SK-N-SH (cell line): ENCODE measurements around the gene PMEPA1. TPM values are rescaled to one million over a fixed set of nuclear protein-coding genes. Genes with fewer than 3 reads are reported as not detected.

Source experiments
- CTCF ChIA-PET: fragments of 300-600, 350-600 bp; formaldehyde crosslinking; extraction: SDS; loops from one replicate; lab custom pipeline; 2021; lab: Yijun Ruan, JAX
- POLR2A ChIA-PET: fragments of 350-600 bp; sonication (Branson Sonifier 250); formaldehyde crosslinking; extraction: SDS; loops from one replicate; lab custom pipeline; 2020; ENCODE audit warnings: antibody characterized with exemption, inconsistent platforms; lab: Yijun Ruan, JAX
- DNase-seq: peaks from one replicate; pipeline ENCODE4 v3.0.0; 2012
- H2AFZ ChIP-seq: fragments of 200-600 bp; sonication (generic); 2 replicates; pipeline ENCODE4 v1.8.1; 2016; ENCODE audit warnings: antibody characterized with exemption, mild to moderate bottlenecking, low read depth
- H3F3A ChIP-seq: fragments of 200-600 bp; sonication (generic); replicated peaks from 2 replicates; pipeline ENCODE3; 2016; ENCODE audit warnings: antibody characterized with exemption, mild to moderate bottlenecking; ENCODE audit not compliant: insufficient read depth
- H3K27ac ChIP-seq, 2 experiments: fragments of 200-500 bp in 1 of 2; fragments of 200-600 bp in 1 of 2; sonication (Bioruptor generic) in 1 of 2; sonication (generic), shearing (Covaris generic) in 1 of 2; 2 replicates each; pipeline versions ENCODE4 v1.5.1 to v1.6.1; 2014 to 2016; ENCODE audit warnings: low read depth in 2 of 2, inconsistent platforms in 1 of 2, low read length in 1 of 2, mild to moderate bottlenecking in 1 of 2, mixed read lengths in 1 of 2
- H3K27me3 ChIP-seq: fragments of 200-600 bp; sonication (generic), shearing (Covaris generic); 2 replicates; pipeline ENCODE4 v1.6.1; 2016; ENCODE audit warnings: mixed run types; ENCODE audit not compliant: insufficient read depth
- H3K36me3 ChIP-seq, 2 experiments: fragments of 200-500 bp in 1 of 2; fragments of 200-600 bp in 1 of 2; sonication (Bioruptor generic) in 1 of 2; sonication (generic) in 1 of 2; replicated peaks in 1 of 2; 2 replicates each; pipeline versions ENCODE3 to v1.5.1; 2014 to 2016; ENCODE audit warnings: low read length in 1 of 2, mild to moderate bottlenecking in 1 of 2; ENCODE audit not compliant: insufficient read depth in 2 of 2, control insufficient read depth in 1 of 2
- H3K4me1 ChIP-seq, 2 experiments: fragments of 200-500 bp in 1 of 2; fragments of 200-600 bp in 1 of 2; sonication (Bioruptor generic) in 1 of 2; sonication (generic), shearing (Covaris generic) in 1 of 2; 2 replicates each; pipeline versions ENCODE4 v1.5.1 to v1.6.1; 2014 to 2016; ENCODE audit warnings: low read depth in 1 of 2, low read length in 1 of 2, mixed run types in 1 of 2; ENCODE audit not compliant: insufficient read depth in 2 of 2, control insufficient read depth in 1 of 2
- H3K4me2 ChIP-seq: fragments of 200-600 bp; sonication (generic), shearing (Covaris generic); 2 replicates; pipeline ENCODE4 v1.6.1; 2017; ENCODE audit warnings: mixed run types
- H3K4me3 ChIP-seq, 2 experiments: fragments of 200-500 bp in 1 of 2; fragments of 200-600 bp in 1 of 2; sonication (Bioruptor generic) in 1 of 2; sonication (generic), shearing (Covaris generic) in 1 of 2; 2 replicates each; pipeline versions ENCODE4 v1.5.1 to v1.8.1; 2014 to 2016; ENCODE audit warnings: low read depth in 2 of 2, inconsistent platforms in 1 of 2, low read length in 1 of 2, mild to moderate bottlenecking in 1 of 2, mixed read lengths in 1 of 2, moderate library complexity in 1 of 2
- H3K79me2 ChIP-seq: fragments of 200-600 bp; sonication (generic); 2 replicates; pipeline ENCODE4 v1.8.1; 2017; ENCODE audit warnings: mild to moderate bottlenecking; ENCODE audit not compliant: insufficient read depth
- H3K9ac ChIP-seq: fragments of 200-600 bp; sonication (generic); 2 replicates; pipeline ENCODE4 v1.6.1; 2017; ENCODE audit warnings: mixed run types
- H3K9me2 ChIP-seq: fragments of 200-600 bp; sonication (generic); 2 replicates; pipeline ENCODE4 v1.6.1; 2017; ENCODE audit warnings: mixed run types
- H3K9me3 ChIP-seq: fragments of 200-600 bp; sonication (generic); 2 replicates; pipeline ENCODE4 v1.6.1; 2017; ENCODE audit warnings: mixed run types, mild to moderate bottlenecking, moderate library complexity
- H4K20me1 ChIP-seq: fragments of 200-600 bp; sonication (generic); 2 replicates; pipeline ENCODE4 v1.6.1; 2017; ENCODE audit warnings: mild to moderate bottlenecking, mixed run types; ENCODE audit not compliant: insufficient read depth
- EZH2phosphoT487 ChIP-seq: fragments of 200-600 bp; sonication (generic); IDR thresholded peaks from 2 replicates; pipeline ENCODE4 v1.6.1; 2017; ENCODE audit warnings: low read depth, mixed run types, mild to moderate bottlenecking, antibody characterized with exemption, moderate library complexity, borderline replicate concordance
- GATA2 ChIP-seq: sonication (generic); formaldehyde crosslinking; IDR thresholded peaks from 2 replicates; pipeline ENCODE4 v1.5.0; 2020; ENCODE audit warnings: mild to moderate bottlenecking, missing genetic modification reagents
- RAD21 ChIP-seq: IDR thresholded peaks from 2 replicates; pipeline ENCODE4 v1.6.1; 2012; ENCODE audit warnings: mild to moderate bottlenecking, low read length
- RCOR1 ChIP-seq: fragments of 150-350 bp; IDR thresholded peaks from 2 replicates; pipeline ENCODE4 v1.6.1; 2017; ENCODE audit warnings: antibody characterized with exemption, low read length
- RXRA ChIP-seq: IDR thresholded peaks from 2 replicates; pipeline ENCODE4 v1.4.0; 2012; ENCODE audit warnings: low read depth, mild to moderate bottlenecking, borderline replicate concordance
- SIN3A ChIP-seq: IDR thresholded peaks from 2 replicates; pipeline ENCODE4 v1.6.1; 2012; ENCODE audit warnings: low read depth, mild to moderate bottlenecking, low read length, moderate library complexity, borderline replicate concordance
- TAF1 ChIP-seq: IDR thresholded peaks from 2 replicates; pipeline ENCODE4 v1.6.1; 2012; ENCODE audit warnings: low read depth, mild to moderate bottlenecking, low read length, moderate library complexity, borderline replicate concordance
- TEAD4 ChIP-seq: IDR thresholded peaks from 2 replicates; pipeline ENCODE4 v1.4.0; 2012; ENCODE audit warnings: mild to moderate bottlenecking, borderline replicate concordance; ENCODE audit not compliant: insufficient read depth
- WGBS: methylation state at CpG from one replicate; pipeline ENCODE4 v1.1.6; 2017; ENCODE audit warnings: low lambda C conversion rate; 5-methylcytosine and 5-hydroxymethylcytosine counted together
- polyA plus RNA-seq, 3 experiments: library from polyadenylated mRNA; depleted of rRNA; stranded (reverse); fragments of >200 nt; gene quantifications; 2 replicates each; pipeline ENCODE4 v1.2.3, GENCODE V29; 2012
- TF ChIP-seq, protein P1 (sequence below): fragments of 200-600 bp; sonication (generic); IDR thresholded peaks from 2 replicates; pipeline ENCODE4 v1.6.1; 2017; ENCODE audit warnings: antibody characterized with exemption, mild to moderate bottlenecking, moderate library complexity
- TF ChIP-seq, protein P2 (sequence below): fragments of 150-350 bp; IDR thresholded peaks from 2 replicates; pipeline ENCODE4 v1.6.1; 2016; ENCODE audit warnings: mild to moderate bottlenecking, low read depth, low read length

Gene PMEPA1
- polyA plus RNA-seq, 1 of the 3 experiments (the other 2 are of a cell fraction) = 7.1 TPM

DNA sequence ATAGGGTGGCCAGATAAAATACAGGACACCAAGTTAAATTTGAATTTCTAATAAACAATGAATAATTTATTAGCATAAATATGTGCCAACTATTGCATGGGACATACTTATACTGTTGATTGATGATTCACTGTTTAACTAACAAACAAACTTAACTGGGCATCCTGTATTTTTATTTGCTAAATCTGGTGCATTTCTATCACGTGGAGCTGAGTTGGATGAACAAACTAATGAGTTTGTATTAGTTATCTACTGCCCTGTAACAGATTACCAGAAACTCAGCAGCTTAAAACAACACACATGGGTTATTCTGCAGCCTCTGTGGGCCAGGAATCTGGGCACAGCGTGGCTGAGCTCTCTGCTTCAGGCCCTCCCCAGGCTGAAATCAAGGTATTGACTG, 28.2 kb upstream of the PMEPA1 start:
- TF ChIP-seq SIN3A = no peak
- TF ChIP-seq TAF1 = no peak
- TF ChIP-seq GATA2 (CRISPR knock-in tag) = no peak
- TF ChIP-seq RAD21 = no peak
- no peak for TF ChIP-seq RCOR1
- ChIA-PET CTCF (interaction anchor here (1.1 to 1.2 kb wide), 2 partner anchors 115 kb away, joined by 3 to 5 read pairs; no protein-coding TSS in a partner anchor), POLR2A (no interaction called here)
- H3K27me3 ChIP-seq = peaks cover 8% of the 10 kb centered on the region
- H3K27ac ChIP-seq = no peak overlapping the region
- DNase-seq = no peak
- H3K9me3 ChIP-seq = no peaks in the 10 kb centered on the region
- peaks cover 0 to 24% of the 10 kb centered on the region in 2 experiments; a peak in 2 of 4 replicates for H3K4me1 ChIP-seq
- H4K20me1 ChIP-seq = no peaks in the 10 kb centered on the region
- H3K36me3 ChIP-seq = no peaks in the 10 kb centered on the region
- no peak overlapping the region for H3K9ac ChIP-seq
- H3K4me3 ChIP-seq = no peak overlapping the region
- no peaks in the 10 kb centered on the region for H3F3A ChIP-seq
- H2AFZ ChIP-seq = no peak overlapping the region
- 36% methylated on average over 2 of the region's 2 CpGs for WGBS
- H3K9me2 ChIP-seq = no peaks in the 10 kb centered on the region
- H3K79me2 ChIP-seq = no peaks in the 10 kb centered on the region
- no peak overlapping the region for H3K4me2 ChIP-seq

DNA sequence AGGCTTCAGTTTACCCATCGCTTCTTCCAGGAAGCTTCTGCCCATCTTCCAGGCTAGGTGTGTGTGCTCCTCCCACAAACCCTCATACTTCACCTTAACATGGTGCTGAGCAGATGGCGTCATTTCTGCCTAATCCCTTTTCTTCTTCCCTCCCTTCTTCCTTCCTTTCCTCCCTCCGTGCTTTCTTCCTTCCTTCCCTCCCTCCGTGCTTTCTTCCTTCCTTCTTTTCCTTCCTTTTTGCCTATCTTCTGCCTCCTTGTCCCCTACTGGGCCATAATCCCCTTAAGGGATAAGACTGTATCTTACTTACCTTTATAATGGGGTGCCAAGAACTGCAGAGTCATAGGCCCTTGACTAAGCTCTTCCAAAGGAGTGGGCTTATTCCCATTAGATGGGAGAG, 27.5 kb upstream of the PMEPA1 start:
- WGBS = 82% methylated on average over 4 of the region's 4 CpGs
- DNase-seq = no peak
- H3K36me3 ChIP-seq = no peaks in the 10 kb centered on the region
- H3K4me1 ChIP-seq = peaks cover 0 to 17% of the 10 kb centered on the region in 2 experiments; a peak in 1 of 4 replicates
- ChIA-PET CTCF (interaction anchor here (1.2 kb wide), 1 partner anchor 115 kb away, joined by 5 read pairs; no protein-coding TSS in a partner anchor), POLR2A (no interaction called here)
- no peak for TF ChIP-seq RXRA
- TF ChIP-seq, protein P1, sequence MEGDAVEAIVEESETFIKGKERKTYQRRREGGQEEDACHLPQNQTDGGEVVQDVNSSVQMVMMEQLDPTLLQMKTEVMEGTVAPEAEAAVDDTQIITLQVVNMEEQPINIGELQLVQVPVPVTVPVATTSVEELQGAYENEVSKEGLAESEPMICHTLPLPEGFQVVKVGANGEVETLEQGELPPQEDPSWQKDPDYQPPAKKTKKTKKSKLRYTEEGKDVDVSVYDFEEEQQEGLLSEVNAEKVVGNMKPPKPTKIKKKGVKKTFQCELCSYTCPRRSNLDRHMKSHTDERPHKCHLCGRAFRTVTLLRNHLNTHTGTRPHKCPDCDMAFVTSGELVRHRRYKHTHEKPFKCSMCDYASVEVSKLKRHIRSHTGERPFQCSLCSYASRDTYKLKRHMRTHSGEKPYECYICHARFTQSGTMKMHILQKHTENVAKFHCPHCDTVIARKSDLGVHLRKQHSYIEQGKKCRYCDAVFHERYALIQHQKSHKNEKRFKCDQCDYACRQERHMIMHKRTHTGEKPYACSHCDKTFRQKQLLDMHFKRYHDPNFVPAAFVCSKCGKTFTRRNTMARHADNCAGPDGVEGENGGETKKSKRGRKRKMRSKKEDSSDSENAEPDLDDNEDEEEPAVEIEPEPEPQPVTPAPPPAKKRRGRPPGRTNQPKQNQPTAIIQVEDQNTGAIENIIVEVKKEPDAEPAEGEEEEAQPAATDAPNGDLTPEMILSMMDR = no peak
- TF ChIP-seq TAF1 = no peak
- no peak for TF ChIP-seq EZH2phosphoT487
- TF ChIP-seq TEAD4 = no peak
- TF ChIP-seq, protein P2, sequence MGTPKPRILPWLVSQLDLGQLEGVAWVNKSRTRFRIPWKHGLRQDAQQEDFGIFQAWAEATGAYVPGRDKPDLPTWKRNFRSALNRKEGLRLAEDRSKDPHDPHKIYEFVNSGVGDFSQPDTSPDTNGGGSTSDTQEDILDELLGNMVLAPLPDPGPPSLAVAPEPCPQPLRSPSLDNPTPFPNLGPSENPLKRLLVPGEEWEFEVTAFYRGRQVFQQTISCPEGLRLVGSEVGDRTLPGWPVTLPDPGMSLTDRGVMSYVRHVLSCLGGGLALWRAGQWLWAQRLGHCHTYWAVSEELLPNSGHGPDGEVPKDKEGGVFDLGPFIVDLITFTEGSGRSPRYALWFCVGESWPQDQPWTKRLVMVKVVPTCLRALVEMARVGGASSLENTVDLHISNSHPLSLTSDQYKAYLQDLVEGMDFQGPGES = no peak
- no peak overlapping the region for H2AFZ ChIP-seq
- H3K79me2 ChIP-seq = no peaks in the 10 kb centered on the region
- no peaks in the 10 kb centered on the region for H3F3A ChIP-seq
- H3K27me3 ChIP-seq = peaks cover 8% of the 10 kb centered on the region
- no peak overlapping the region for H3K4me3 ChIP-seq
- no peaks in the 10 kb centered on the region for H3K9me3 ChIP-seq
- no peaks in the 10 kb centered on the region for H3K9me2 ChIP-seq
- H3K4me2 ChIP-seq = no peak overlapping the region
- no peaks in the 10 kb centered on the region for H4K20me1 ChIP-seq
- H3K9ac ChIP-seq = no peak overlapping the region
- no peak overlapping the region for H3K27ac ChIP-seq
